HG03280 (cell line): ENCODE measurements around the gene CEMIP2.
"Not testable (repeated sequence)": the region's sequence is repeated elsewhere in the genome, so short reads cannot be mapped to it uniquely, and the experiment has no call there.

Experiments used
- ATAC-seq: cut with Tn5 transposase; IDR thresholded peaks from one replicate; pipeline ENCODE4 v1.9.1; 2021; ENCODE audit warnings: mild to moderate bottlenecking, moderate library complexity; ENCODE audit not compliant: unreplicated experiment

The CEMIP2 gene

DNA sequence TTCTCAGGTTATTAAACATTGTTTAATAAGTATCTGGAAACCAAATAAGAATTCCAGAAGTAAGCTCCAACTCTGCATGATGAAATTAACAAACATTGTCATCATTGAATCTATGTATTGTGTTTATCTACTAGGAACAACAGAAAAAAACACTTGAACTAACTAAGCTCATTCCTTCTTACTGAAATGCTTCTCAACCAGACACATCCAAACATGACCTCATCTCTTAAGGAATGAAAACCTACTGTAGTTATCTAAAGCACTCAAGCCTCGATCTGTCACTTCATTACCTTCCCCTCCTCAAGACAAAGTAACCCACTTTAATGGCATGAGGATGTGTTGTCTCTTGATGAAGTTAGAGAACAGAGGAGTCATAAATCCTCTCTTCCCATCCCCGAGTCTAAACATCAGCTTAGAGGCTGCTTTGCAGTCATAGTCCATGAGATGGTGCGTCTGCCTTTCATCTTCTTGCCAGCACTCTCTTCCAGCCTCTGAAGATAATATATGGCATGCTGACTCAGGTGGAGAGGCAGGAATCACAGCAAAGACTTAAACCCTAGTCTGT lies 86.5 kb downstream of the CEMIP2 start:
- no peak for ATAC-seq

DNA sequence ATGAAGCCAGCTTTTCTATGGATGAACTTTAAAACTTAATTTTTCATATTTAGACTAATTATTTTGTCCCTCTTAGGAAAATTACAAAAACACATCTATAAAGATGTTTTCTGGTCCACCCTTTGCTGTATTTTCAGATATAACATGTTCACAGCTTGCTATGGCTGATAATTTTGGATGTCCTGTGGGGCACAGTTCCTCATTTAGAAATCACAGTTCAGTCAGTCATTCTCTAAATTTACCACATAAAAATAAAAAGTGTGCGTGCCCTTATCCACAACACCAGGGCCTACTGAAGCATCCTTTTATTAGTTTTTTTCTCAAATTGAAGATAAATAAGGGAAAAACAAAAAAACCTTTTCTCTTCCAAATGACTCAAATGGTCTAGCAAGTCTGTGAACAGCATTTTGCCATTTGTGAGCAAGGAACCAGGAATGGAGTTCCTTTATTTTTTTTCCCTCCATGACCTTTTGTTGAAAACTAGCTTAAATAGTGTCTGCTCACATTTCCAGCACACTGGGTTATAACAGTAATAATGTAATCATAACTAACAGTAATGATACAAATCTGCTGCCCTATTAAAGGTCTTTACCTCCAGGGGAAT lies 87.1 kb downstream of the CEMIP2 start:
- no peak for ATAC-seq

DNA sequence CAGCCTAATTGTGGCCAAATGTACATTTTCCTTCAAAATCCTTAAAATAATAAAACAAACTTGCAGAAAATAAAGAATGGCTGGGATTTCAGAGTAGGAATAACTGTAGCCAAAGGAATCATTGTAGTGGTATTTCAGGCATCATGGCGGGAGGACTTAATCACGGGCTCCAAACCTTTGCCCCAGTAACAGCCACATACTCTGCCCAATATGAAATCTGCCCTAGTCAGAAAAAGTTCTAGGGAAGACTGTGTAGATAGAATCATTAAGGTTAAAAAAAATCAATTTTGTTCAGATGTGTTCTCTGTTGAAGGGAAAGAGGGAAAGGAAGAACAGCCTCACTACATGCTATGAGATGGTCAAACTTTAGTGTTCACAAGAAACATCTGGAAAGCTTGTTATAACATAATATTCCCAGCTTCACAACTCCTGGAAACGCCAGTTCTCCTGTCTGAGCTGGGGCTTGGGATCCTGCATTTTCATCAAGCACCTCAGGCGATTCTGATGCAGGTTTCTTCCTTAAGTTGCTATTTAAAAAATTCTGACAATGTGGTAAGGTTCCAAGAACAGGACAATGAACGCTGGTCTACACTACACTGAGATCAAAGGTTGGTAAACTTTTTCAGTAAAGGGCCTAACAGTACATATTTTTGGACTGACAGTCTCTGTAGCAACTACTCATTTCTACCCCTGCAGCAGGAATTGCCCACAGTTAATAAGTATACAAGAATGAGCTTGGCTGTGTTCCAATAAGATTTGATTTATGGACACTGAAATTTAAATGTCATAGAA lies 87.9 kb downstream of the CEMIP2 start:
- no peak for ATAC-seq

DNA sequence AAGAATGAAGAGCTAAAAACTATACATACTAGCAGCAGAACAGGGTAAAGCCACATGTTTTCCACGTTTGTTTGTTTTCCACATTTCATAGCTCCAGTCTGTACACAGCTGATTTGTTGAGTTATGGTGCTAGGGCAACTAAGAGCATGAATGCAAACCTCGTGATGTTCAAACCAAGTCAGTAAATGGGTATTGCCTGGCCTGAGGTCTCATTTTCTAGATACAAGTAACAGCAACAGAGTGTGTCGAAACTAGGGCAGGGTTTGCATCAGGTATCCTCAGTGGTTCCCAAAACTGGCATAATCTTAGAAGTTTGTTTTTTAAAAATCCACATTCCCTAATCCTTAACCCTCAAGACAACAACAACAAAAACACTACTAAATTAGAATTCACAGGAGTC lies 89.3 kb downstream of the CEMIP2 start:
- no peak for ATAC-seq

DNA sequence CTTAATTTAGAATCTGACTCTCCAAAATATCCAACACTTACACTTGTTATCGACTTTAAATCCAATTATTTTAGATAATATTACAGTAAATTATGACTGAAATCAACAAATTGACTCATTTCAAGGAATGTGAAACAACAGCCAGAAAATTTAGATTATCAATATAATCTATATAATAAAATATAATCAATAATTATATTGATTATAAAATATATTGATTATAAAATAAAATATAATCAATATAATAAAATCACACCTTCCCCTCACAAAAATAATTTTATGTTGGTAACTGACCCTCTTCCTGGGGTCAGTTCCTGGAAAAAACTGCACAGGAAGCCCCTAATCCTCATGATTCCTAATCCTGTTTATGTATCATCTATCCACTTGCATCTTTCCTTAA lies 91.1 kb downstream of the CEMIP2 start:
- no peak for ATAC-seq

DNA sequence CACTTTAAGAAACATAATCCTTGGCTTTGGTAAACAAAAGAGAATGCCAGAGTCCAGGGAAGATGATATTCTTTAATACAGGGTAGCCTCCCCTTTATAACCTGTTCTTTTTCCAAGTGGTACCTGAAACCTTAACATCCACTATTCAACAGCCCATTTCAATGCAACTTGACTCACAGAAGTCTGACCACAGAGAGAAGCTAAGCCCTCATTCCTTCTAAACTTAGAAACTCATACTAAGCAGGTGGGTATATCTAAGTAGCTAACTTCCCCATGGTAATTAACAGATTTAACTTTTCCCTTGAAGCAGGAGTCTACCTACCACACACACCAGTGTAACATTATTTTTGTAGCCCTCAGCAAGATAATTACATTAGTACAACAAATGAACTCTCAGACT lies 91.9 kb downstream of the CEMIP2 start:
- ATAC-seq = no peak

DNA sequence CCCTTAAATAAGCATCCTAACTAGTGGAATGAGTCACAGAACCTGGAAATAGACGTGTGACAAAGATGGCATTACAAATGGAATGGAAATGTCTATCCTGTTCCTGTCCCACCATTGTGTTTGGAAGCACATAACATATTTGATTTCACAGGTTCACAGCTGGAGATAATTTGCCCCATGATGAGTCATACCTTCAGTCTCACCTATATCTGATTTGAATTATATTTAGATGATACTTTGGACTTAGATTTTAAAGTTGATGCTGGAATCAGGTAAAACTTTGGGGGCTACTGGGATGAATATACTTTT lies 92.5 kb downstream of the CEMIP2 start:
- ATAC-seq = no peak

DNA sequence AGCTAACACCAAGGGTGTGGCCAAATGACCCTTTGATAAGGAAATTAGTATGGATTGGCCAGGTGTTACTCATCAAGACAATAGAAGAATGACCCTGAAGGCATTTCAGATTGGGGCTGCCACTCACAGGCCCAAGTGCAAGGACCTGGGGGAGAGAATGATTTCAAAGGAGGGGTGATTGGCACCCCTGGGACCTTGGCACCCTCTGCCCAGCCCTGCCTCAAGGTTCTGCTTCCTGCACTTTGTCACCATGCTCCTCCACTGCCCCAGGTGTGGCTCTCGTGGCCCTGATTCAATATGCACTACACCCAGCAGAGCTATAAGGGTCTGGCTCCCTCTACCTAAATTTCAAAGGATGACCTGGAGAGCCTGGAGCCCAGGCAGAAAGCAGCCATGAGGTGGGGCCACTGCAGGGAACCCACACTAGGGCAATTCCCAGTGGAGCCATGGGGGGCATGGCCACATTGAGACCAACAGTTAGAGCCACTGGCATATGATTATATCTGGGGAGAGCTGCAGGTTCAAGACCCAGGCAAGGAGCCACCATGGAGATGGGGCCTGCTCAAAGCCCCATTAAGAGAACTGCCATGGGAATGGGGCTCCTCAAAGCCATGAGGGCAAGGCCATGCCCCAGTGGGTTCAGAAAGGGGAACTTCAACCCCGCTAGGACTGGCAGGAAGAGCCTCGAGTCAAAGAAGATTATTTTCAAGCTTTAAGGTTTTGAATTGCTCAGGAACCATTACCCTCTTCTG lies 93.0 kb downstream of the CEMIP2 start:
- no peak for ATAC-seq

DNA sequence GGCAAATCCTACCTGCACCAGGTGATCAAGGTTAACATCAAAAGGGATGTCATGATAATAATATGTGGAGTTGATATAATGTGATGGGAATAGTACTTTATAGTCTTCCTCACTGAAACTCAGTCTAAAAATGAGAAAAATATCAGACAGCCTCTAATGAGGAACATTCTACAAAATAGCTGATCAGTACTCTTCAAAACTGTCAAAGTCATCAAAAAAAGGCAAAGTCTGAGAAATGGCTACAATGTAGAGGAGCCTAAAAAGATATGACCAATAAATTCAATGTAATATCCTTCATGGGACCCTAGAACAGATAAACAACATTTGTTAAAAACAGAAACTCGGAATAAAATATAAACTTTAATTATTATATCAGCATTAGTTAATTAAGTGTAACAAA lies 95.7 kb downstream of the CEMIP2 start:
- ATAC-seq = no peak

DNA sequence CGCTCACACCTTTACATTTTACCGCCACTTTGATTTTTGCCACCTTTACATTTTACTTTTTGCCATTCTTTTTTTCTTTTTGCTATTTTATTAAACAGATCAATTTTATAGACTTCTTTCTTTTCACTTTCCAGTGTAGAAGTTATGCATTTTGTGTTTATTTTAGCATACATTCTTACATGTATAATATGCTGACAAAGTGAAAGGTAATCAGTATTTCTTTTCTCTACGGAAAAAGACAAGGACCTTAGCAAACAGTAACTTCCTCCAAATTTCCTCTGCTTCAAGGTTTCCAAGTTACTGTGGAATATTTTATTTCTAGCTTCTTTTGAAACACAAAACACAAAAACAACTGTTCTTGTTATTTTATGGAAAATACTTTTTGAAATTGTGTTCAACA lies 97.0 kb downstream of the CEMIP2 start:
- no peak for ATAC-seq

DNA sequence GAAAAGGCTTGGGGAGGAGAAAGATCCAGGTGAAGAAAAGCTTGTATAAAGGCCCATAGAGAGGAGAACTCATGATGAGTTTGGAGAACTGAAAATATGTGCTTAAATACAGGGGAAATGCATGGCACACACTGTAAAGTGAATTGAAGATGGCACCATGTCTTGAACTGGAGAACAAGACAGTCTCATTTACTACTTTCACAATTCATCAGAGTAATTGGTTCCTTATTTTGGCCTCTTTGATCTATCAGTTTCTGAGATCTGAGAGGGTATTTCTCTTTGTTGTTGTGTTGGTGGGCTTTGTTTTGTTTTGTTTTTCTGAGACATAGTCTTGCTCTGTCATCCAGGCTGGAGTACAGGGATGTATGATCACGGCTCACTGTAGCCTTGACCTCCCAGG lies 98.2 kb downstream of the CEMIP2 start:
- ATAC-seq = no peak

DNA sequence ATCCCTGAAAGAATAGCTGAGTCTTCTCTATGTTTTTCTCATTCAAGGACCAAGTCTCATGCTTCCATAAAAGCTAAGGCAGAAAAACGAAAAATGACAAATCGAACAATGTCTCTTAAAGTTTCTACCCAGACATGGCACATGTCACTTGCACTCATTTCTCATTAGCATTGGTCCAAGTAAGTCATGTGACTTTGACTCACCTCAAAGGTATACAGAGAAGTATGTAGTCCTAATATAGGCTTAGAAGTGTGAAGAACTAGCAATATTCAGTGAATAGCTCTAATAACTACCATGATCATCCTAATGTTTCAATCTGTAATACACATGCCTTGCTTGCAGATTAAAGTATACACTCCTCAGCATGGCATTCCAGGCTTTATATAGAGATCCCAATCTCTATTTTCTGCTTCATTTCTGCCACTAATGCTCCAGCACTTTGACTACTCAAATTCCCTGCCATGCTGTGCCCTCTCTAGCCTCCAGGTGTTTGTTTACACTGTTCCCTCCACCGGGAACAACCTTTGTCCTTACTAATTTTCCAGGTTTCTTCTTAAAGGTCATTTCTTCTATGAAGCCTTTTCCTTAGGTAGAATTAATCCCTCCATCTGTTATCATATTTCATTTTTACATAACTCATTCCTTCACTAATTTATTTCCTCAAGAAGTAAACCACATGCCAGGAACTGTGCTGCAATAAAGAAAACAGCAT lies 98.9 kb downstream of the CEMIP2 start:
- no peak for ATAC-seq

DNA sequence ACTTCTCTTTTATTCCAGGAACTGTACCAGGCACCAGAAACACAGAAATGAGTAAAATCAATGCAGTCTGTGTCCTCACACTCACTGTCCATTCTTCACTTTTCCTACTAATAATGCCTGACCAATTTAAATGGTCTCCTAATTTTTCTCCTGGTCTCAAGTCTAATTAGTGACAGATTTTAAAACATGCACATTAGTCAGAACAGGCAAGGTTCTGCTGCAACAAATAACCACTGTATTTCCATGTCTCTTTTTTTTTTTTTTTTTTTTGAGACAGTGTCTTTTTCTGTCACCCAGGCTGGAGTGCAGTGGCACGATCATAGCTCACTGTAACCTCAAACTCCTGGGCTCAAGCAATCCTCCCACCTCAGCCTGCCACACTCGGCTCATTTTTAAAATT lies 99.6 kb downstream of the CEMIP2 start:
- no peak for ATAC-seq

DNA sequence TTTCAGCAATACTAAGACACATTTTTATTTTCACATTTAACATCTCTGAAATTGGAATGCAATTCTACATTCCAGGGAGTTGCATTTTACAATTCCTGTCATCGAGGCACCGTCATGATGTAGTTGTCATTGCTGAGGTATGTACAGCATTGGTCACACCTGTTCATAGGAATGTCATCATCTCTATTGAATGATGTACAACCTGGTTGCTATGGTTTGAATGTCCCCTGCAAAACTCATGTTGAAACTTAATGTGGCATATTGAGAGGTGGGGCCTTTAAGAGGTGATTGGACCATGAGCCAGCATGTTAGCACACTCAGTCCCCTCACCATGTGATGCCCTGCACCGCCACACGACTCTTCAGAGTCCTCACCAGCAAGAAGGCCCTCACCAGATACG lies 103.1 kb downstream of the CEMIP2 start:
- ATAC-seq = no peak

DNA sequence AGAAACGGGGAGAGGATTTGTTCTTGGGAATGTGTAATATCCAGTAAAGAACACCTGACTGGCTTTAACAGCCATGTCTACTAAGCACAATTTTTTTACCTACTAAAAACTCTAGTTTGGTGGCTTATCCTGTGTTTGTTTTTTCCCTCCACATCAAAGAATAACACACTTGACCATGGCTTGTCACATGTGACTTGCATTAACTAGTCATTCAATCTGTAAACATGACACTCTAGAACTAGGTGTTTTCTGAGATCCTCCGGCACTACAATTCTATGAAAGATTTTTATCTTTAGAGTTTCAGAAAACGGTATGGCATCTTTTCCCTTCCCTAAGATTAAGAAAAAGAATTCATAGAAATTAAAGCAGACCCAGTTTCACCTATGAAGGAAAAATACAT lies 103.7 kb downstream of the CEMIP2 start:
- no peak for ATAC-seq

DNA sequence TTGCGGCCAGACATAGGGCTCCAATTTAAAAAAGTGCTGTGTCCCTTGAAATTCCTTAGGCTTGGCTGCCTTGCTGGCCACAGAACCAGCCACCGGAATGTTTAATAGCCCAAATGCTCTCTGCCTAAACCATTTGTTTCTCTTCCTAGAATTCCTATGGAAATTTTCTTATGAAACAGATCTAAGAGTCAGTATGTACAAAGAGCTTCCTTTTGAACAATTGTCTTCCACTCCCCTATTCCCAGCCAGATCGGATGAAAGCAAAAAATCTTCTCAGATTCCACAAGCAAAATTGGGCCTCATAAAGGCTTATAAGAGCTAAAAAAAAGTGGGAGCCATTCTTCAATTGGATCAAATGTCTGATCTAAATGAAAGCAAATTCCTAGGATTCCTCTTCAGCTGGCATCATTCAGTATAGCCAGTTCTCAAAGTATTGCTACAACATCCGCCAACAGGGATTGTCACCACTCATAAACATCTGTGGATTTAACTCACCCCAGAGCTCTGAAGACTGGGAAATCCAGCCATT lies 104.3 kb downstream of the CEMIP2 start:
- ATAC-seq = no peak

DNA sequence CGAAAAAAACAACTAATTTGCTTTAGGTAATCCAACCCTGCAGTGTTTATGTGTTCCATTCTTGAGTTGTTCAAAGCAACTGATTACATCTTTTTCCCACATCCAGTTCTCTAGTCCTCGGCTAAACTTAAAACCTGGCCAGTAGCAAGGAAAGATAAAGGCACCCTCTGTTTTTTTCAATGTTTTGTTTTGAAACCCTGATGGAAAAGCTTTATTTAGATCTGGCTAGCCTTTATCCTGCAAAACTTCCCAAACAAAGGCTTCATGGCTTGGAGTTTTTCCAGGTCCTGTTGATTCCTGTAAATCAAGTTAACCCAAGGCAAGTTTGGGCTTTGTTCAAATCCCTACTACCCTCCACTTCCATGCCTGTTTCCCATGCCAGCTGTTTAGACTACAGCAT lies 105.1 kb downstream of the CEMIP2 start:
- no peak for ATAC-seq

DNA sequence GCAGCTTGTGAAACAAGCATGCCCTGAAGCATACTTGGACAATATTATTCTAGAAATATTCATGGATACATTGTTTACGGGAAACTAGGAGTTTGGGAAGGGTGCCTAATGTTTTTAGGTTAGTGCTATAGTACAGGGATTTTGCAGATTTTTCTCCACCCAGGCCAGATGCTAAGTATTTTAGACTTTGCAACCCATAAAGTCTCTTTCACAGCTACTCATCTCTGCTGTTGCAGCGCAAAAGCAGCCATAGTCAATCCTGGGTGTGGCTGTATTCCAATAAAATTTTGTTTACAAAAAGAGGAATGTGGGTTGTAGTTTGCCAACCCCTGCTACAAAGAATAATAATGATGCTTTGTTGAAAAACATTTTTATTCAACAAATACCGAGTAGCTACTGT lies 106.2 kb downstream of the CEMIP2 start:
- no peak for ATAC-seq

DNA sequence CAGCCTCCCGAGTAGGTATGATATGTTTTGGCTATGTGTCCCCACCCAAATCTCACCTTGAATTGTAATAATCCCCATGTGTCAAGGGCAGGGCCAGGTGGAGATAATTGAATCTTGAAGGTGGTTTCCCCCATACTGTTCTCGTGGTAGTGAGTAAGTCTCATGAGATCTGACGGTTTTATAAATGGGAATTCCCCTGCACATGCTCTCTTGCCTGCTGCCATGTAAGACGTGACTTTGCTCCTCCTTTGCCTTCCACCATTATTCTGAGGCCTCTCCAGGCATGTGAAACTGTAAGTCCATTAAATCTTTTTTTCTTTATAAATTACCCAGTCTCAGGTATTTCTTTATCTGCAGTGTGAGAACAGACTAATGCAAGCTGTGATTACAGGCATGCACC lies 111.0 kb downstream of the CEMIP2 start:
- ATAC-seq = not testable (repeated sequence)

DNA sequence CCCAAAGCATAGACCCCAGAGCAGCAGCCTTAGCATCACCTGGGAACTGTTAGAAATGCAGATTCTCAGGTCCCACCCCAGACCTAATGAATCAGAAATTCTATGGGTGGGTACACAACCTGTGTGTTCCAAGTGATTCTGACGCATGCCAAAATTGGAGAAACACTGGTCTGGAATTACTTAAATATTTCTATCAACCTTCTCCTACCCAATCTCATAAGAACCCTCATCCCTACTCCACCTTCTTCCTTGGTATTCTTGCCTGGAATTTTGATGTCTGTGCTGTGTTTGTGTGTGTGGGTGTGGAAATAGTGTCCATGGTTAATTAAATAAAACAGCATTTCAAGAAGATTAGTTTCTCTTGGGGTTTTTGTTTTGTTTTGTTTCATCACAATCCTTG lies 111.8 kb downstream of the CEMIP2 start:
- ATAC-seq = no peak

DNA sequence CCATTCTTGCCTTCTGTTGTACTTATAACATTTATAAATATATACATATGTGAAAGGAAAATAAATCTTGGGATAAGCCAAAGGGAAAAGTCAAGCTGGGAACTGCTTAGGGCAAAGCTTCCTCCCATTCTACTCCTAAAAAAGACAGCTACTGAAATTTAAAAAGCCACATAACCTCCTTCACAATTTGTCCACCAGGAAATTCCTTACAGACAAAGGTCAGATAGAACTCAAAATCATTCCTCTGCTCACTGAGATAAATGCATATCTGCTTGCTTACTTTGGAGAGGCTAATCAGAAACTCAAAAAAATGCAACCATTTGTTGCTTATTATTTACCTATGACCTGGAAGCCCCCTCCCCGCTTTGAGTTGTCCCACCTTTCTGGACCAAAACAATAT lies 112.5 kb downstream of the CEMIP2 start:
- no peak for ATAC-seq
